ENCODE data around the gene CMC4. TPM values are rescaled to one million over a fixed set of nuclear protein-coding genes. Genes with fewer than 3 reads are reported as not detected.

CMC4 gene
- polyA plus RNA-seq, 2 of the 4 experiments (the other 2 are of a cell fraction): 15.1 to 16.9 TPM

GRCh38 chrX:155070038-155070437 is 898 bp downstream of the CMC4 start:
- ATAC-seq: no peak
- peaks cover 53% of the 10 kb centered on the region for H3K4me1 ChIP-seq
- no peaks in the 10 kb centered on the region for H3K9me3 ChIP-seq
- 25% methylated on average over 12 of the region's 12 CpGs for WGBS (ENCODE audit: missing lambda C conversion rate)
- CTCF ChIA-PET: interaction anchor here (1.1 to 3.0 kb wide), 2 partner anchors 13 kb away, joined by 5 to 11 read pairs; no protein-coding TSS in a partner anchor
- H3K27ac ChIP-seq: peak overlapping the region; percentile 93 to 98
- no peak for DNase-seq (ENCODE audit: low read depth in 1 of 2, low spot score in 1 of 2)
- POLR2A ChIA-PET: interaction anchor here (0.9 kb wide), 1 partner anchor 43 kb away, joined by 4 read pairs; the partner anchor contains the start of gene FUNDC2
- FAIRE-seq: no peak
- H3K4me3 ChIP-seq: peak overlapping the region; percentile 84
- H3K4me2 ChIP-seq: peak overlapping the region; percentile 86
- TF ChIP-seq ZNF302 (CRISPR knock-in tag; IDR thresholded peaks at IDR 0.05): no peak
- TF ChIP-seq HMGXB4 (CRISPR knock-in tag; IDR thresholded peaks at IDR 0.05; ENCODE audit: borderline replicate concordance): no peak
- TF ChIP-seq KDM1A (IDR thresholded peaks at IDR 0.05; ENCODE audit: low read depth): no peak
- TF ChIP-seq, protein P1, sequence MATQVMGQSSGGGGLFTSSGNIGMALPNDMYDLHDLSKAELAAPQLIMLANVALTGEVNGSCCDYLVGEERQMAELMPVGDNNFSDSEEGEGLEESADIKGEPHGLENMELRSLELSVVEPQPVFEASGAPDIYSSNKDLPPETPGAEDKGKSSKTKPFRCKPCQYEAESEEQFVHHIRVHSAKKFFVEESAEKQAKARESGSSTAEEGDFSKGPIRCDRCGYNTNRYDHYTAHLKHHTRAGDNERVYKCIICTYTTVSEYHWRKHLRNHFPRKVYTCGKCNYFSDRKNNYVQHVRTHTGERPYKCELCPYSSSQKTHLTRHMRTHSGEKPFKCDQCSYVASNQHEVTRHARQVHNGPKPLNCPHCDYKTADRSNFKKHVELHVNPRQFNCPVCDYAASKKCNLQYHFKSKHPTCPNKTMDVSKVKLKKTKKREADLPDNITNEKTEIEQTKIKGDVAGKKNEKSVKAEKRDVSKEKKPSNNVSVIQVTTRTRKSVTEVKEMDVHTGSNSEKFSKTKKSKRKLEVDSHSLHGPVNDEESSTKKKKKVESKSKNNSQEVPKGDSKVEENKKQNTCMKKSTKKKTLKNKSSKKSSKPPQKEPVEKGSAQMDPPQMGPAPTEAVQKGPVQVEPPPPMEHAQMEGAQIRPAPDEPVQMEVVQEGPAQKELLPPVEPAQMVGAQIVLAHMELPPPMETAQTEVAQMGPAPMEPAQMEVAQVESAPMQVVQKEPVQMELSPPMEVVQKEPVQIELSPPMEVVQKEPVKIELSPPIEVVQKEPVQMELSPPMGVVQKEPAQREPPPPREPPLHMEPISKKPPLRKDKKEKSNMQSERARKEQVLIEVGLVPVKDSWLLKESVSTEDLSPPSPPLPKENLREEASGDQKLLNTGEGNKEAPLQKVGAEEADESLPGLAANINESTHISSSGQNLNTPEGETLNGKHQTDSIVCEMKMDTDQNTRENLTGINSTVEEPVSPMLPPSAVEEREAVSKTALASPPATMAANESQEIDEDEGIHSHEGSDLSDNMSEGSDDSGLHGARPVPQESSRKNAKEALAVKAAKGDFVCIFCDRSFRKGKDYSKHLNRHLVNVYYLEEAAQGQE (IDR thresholded peaks at IDR 0.05): no peak
- TF ChIP-seq MYC (IDR thresholded peaks at IDR 0.05; ENCODE audit: borderline replicate concordance, low read length): no peak
- TF ChIP-seq, protein P2, sequence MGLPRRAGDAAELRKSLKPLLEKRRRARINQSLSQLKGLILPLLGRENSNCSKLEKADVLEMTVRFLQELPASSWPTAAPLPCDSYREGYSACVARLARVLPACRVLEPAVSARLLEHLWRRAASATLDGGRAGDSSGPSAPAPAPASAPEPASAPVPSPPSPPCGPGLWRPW (IDR thresholded peaks at IDR 0.05): no peak
- no peak for TF ChIP-seq SREBF2 (IDR thresholded peaks at IDR 0.05)

- Histone ChIP-seq H3K27ac (peak overlapping the region; percentile 93 to 98; a peak in 5 of 6 replicates), H3K4me1 (peaks cover 59% of the 10 kb centered on the region), H3K9me3 (no peaks in the 10 kb centered on the region), H3K4me3 (peak overlapping the region; percentile 84), H3K4me2 (peak overlapping the region; percentile 86)
- ATAC-seq: no peak
- ChIA-PET CTCF (interaction anchor here (1.8 to 3.0 kb wide), 2 partner anchors 12 to 82 kb away, joined by 5 to 11 read pairs; no protein-coding TSS in a partner anchor), POLR2A (no interaction called here)
- no peak for TF ChIP-seq RFX5 (IDR thresholded peaks at IDR 0.05)
- TF ChIP-seq, protein P3, sequence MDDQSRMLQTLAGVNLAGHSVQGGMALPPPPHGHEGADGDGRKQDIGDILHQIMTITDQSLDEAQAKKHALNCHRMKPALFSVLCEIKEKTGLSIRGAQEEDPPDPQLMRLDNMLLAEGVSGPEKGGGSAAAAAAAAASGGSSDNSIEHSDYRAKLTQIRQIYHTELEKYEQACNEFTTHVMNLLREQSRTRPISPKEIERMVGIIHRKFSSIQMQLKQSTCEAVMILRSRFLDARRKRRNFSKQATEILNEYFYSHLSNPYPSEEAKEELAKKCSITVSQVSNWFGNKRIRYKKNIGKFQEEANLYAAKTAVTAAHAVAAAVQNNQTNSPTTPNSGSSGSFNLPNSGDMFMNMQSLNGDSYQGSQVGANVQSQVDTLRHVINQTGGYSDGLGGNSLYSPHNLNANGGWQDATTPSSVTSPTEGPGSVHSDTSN (IDR thresholded peaks at IDR 0.05): no peak
- TF ChIP-seq, protein P1 (IDR thresholded peaks at IDR 0.05): no peak
- TF ChIP-seq HMGXB4 (CRISPR knock-in tag; IDR thresholded peaks at IDR 0.05; ENCODE audit: borderline replicate concordance): no peak
- no peak for TF ChIP-seq CBX2 (IDR thresholded peaks at IDR 0.05; ENCODE audit: borderline replicate concordance, low read depth)
- DNase-seq (ENCODE audit: low read depth in 1 of 2, low spot score in 1 of 2): no peak
- WGBS (ENCODE audit: missing lambda C conversion rate): 76% methylated on average over 1 of the region's 1 CpG
- no peak for FAIRE-seq
These were observed 1.5 kb downstream of the CMC4 start for GRCh38 chrX:155069414-155069813.

Measured in A549 (cell line).